ENCODE data around the gene TRAF2.

GRCh38 chr9:136856541-136857141, 29.7 kb upstream of the TRAF2 start:
- no peak for TF ChIP-seq POLR2A (IDR thresholded peaks at IDR 0.05; ENCODE audit: low read depth, low read length)
- no peak for TF ChIP-seq CTCF (conservative IDR thresholded peaks at IDR 0.05; ENCODE audit: low read depth, low read length)
- TF ChIP-seq MXI1 (IDR thresholded peaks at IDR 0.05; ENCODE audit: borderline replicate concordance, low read depth, low read length) = no peak
- TF ChIP-seq, protein P1, sequence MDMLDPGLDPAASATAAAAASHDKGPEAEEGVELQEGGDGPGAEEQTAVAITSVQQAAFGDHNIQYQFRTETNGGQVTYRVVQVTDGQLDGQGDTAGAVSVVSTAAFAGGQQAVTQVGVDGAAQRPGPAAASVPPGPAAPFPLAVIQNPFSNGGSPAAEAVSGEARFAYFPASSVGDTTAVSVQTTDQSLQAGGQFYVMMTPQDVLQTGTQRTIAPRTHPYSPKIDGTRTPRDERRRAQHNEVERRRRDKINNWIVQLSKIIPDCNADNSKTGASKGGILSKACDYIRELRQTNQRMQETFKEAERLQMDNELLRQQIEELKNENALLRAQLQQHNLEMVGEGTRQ (IDR thresholded peaks at IDR 0.05; ENCODE audit: low read depth, low read length) = no peak
- TF ChIP-seq CEBPB (IDR thresholded peaks at IDR 0.05; ENCODE audit: low read depth, low read length) = no peak
- TF ChIP-seq NFE2L2 (IDR thresholded peaks at IDR 0.05; ENCODE audit: low read depth, low read length) = no peak
- no peak for TF ChIP-seq RAD21 (IDR thresholded peaks at IDR 0.05; ENCODE audit: low read length)
- TF ChIP-seq BHLHE40 (IDR thresholded peaks at IDR 0.05; ENCODE audit: low read depth, low read length) = no peak
- TF ChIP-seq RFX5 (IDR thresholded peaks at IDR 0.05; ENCODE audit: low read depth, low read length) = no peak
- TF ChIP-seq FOS (IDR thresholded peaks at IDR 0.05; ENCODE audit: low read depth, low read length) = no peak
- no peak for TF ChIP-seq MAFK (IDR thresholded peaks at IDR 0.05; ENCODE audit: low read depth, low read length)
- TF ChIP-seq SMC3 (IDR thresholded peaks at IDR 0.05; ENCODE audit: low read depth, low read length) = no peak
- no peak for TF ChIP-seq CHD1 (IDR thresholded peaks at IDR 0.05; ENCODE audit: low read depth, low read length)
- no peak for TF ChIP-seq RCOR1 (IDR thresholded peaks at IDR 0.05; ENCODE audit: insufficient replicate concordance, low read length)
